ENCODE data around the gene SNUPN.
"Not testable (repeated sequence)": the region's sequence is repeated elsewhere in the genome, so short reads cannot be mapped to it uniquely, and the experiment has no call there.

Gene SNUPN

GRCh38 chr15:75637245-75638009 is 11.9 kb upstream of the SNUPN start:
- DNase-seq (ENCODE audit: low spot score): no peak

DNA sequence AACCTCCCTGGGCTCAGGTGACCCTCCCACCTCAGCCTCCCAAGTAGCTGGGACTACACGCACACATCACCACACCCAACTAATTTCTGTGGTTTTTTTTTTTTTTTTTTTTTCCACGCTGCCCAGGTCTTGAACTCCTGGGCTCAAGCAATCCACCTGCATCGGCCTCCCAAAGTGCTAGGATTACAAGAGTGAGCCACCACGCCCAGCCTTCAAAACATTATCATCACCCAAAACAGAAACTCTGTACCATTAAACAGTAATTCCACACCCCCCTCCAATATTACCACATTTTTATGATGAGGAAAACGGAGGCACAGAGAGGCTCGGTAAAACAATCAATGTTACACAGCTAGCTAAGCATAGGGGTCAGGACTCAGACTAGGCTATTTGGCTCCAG is 10.5 kb upstream of the SNUPN start:
- no peak for DNase-seq (ENCODE audit: low spot score)

- DNase-seq (ENCODE audit: low spot score): not testable (repeated sequence)
Observed at GRCh38 chr15:75633922-75634321, 8.4 kb upstream of the SNUPN start.

DNA sequence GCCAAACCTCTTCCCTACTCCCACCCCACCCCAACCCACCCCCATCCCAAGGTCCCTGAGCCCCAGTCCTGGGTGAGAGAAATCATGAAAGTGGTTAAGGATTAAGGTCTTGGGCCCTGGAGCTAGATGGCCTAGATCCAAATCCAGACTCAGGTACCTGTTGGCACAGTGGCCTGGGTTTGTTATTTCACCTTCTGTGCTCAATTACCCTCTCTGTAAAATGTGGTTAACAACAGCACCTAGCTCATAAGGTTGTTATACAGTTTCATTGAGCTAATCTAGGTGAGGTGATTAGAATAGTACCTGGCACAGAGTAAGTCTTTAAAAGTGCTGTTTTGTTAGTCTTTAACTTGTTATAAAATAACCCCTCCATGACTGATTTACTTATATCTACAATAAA is 6.4 kb upstream of the SNUPN start:
- DNase-seq (ENCODE audit: low spot score): no peak

- DNase-seq (ENCODE audit: low spot score): no peak
Observed at GRCh38 chr15:75622505-75622904, 3.0 kb downstream of the SNUPN start.

DNA sequence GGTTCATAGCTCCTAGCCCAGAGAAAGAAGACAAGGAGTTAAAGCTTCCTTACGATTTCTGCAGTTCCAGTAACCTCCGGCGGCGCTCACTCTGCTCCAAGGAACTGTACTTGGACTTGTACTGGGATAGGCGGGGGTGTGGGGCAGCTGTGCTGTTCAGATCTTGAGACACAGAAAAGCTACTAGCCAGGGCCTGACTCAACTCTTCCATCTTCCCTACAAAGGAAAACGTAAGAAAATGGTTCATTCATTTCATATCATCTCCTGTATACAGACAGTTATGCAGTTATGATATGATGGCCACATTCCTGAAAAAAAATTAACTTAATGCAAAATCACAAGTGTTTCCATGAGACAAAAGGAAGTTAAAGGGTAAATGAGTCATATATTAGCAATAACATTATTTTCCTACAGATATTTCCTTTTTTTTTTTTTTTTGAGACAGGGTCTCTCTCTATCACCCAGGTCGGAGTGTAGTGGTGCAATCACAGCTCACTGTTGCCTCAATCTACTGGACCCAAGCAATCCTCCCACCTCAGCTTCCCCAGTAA is 4.6 kb downstream of the SNUPN start:
- no peak for DNase-seq (ENCODE audit: low spot score)

- DNase-seq (ENCODE audit: low spot score): no peak
Observed at GRCh38 chr15:75620058-75620820, 5.3 kb downstream of the SNUPN start.

GRCh38 chr15:75616766-75617165 is 8.8 kb downstream of the SNUPN start:
- DNase-seq (ENCODE audit: low spot score): no peak

DNA sequence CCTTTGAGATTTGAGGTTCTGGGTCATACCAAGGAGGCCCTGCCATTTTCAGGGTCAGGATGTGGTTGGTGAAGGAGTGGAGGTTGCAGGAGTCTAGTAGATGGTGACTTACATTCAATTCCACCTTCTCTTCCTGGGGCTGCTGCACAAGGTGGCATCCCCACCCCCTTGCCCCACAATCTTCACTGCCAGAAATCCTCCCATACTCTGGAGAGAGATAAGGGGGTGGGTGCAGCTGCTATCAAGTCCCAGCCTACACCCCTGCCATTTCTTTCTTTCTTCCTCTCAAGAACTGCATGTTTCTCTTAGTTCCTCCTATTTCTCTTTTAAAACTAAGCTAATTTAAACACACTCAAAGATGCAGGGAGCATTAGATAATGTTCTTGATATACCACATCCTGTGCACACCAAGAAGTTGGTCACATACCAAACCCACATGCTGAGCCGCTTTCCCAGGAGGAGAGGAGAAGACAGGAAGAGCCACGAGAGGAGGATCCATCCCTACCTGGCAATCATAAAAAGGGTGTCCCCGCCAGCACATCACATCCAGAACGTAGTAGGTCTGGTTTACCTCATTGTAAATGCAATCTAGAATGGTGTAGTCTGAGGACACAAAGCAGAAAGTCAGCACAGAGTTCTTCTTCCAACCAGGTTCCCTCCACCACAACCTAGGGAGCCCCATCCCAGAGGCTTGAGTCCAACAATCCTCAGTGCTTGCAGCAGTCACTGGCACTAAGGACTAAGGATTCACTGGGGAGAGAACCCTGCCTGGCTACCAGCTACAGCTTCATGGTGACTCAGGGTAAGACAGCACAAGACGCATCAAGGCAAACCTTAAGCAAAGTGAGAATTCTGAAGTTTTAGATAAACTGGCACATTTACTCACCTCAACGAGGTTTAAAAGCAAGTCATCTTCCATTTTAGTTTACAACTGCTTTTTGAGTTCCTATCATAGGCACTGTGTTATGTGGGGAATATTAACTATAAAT is 18.5 kb downstream of the SNUPN start:
- no peak for DNase-seq (ENCODE audit: low spot score)

DNA sequence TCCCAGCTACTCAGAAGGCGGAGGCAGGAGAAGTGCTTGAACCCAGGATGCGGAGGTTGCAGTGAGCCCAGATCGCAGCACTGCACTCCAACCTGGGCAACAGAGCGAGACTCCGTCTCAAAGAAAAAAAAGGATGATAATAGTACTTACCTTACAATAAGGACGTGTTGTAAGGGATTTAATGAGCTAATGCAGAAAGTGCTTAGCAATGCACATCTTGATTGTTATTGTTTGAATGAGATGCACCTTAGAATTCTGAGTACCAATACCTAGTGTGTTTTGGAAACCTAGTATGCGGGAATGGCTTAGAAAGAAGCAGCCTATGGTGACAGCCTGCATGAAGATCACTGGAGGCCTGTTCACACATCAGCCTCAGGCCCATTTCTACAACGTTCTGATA is 19.5 kb downstream of the SNUPN start:
- DNase-seq (ENCODE audit: low spot score): no peak

- DNase-seq (ENCODE audit: low spot score): no peak
Observed at GRCh38 chr15:75599401-75599800, 26.1 kb downstream of the SNUPN start.

- DNase-seq (ENCODE audit: low spot score): no peak
Observed at GRCh38 chr15:75598361-75598760, 27.2 kb downstream of the SNUPN start.

GRCh38 chr15:75597667-75598341 is 27.7 kb downstream of the SNUPN start:
- DNase-seq (ENCODE audit: low spot score): no peak

- DNase-seq (ENCODE audit: low spot score): no peak
Observed at GRCh38 chr15:75596703-75597345, 28.7 kb downstream of the SNUPN start.

GRCh38 chr15:75594276-75594675 is 31.2 kb downstream of the SNUPN start:
- DNase-seq (ENCODE audit: low spot score): no peak

DNA sequence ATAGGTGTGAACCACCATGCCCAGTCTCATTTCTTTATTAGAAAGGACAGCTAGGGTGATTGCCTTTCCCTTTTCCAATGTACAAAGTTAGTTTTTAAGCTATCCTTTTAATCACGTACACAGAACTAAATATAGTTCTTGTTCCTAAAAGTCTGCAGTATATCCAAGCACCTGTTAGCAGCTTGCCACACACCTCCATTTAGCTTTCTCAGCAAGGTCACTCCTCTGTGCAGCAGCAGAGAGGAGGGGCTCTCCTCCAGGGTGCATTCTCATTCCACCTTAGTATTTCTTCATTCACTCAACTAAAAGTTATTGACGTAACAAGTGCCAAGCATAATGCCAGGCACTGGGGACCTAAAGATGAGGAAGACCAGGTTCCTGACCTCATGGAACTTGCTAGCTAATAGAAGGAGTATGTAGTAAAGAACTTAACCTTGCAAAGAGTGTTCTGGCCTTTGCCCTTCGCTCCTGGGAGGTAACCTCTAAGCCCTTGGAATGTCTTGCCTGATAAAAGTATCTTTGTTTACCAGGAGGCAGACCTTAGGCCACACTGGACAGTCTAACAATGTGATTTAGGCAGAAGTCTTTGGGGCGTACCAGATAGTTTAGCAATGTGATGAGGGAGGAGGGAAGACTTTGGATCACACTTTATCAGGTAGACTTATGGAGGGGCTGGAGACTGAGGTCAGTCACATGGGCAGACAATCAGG is 33.7 kb downstream of the SNUPN start:
- no peak for DNase-seq (ENCODE audit: low spot score)

- DNase-seq (ENCODE audit: low spot score): no peak
Observed at GRCh38 chr15:75590239-75590638, 35.3 kb downstream of the SNUPN start.

DNA sequence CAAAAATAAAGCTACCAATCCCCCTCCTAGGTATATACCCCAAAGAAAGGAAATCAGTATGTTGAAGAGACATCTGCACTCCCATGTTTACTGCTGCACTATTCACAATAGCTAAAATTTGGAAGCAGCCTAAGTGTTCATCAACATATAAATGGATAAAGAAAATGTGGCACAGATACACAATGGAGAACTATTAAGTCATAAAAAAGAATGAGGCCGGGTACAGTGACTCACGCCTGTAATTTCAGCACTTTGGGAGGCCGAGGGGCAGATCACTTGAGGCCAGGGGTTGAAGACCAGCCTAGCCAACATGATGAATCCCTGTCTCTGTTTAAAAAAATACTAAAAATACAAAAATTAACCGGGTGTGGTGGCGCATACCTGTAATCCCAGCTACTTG is 36.5 kb downstream of the SNUPN start:
- DNase-seq (ENCODE audit: low spot score): no peak

- DNase-seq (ENCODE audit: low spot score): not testable (repeated sequence)
Observed at GRCh38 chr15:75586422-75586821, 39.1 kb downstream of the SNUPN start.

DNA sequence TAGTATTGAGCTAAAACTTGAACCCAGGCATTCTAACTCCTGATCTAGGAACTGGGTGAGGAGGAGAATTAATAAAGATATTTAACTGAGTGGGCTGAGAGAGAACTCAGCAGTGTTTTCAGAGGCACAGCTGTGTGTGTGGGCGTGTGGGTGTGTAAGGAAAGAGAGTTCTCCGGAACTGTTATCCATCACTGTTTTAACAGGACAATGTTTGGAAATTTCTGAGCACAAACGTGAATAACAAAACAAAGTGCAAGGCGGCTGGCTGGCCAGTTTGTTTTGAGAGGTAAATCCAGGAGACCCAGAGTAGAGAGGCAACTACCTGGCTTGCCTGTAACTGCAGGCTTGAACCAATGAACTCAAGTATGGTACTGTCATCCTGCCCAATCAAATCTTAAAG is 41.4 kb downstream of the SNUPN start:
- no peak for DNase-seq (ENCODE audit: low spot score)
